HepG2 (cell line): Measurements from ENCODE around the gene FAT1. TPM values are rescaled to one million over a fixed set of nuclear protein-coding genes. Genes with fewer than 3 reads are reported as not detected.

Source experiments
- ATF6 ChIP-seq: sonication (generic); formaldehyde crosslinking; conservative IDR thresholded peaks from 2 replicates; pipeline ENCODE4 v1.4.0; 2020; ENCODE audit warnings: missing genetic modification reagents
- DZIP1 ChIP-seq: sonication (generic); formaldehyde crosslinking; IDR thresholded peaks from 2 replicates; pipeline ENCODE4 v1.5.0; 2020; ENCODE audit warnings: mild to moderate bottlenecking, missing genetic modification reagents
- E2F1 ChIP-seq: sonication (generic); formaldehyde crosslinking; IDR thresholded peaks from 2 replicates; pipeline ENCODE4 v1.5.0; 2020; ENCODE audit warnings: missing genetic modification reagents
- ELF4 ChIP-seq: sonication (generic); formaldehyde crosslinking; IDR thresholded peaks from 2 replicates; pipeline ENCODE4 v1.5.0; 2020; ENCODE audit warnings: missing genetic modification reagents, mild to moderate bottlenecking, moderate library complexity, borderline replicate concordance
- HNRNPUL1 ChIP-seq: fragments of 200-400 bp; formaldehyde crosslinking; IDR thresholded peaks from 2 replicates; pipeline ENCODE4 v1.6.1; 2017; ENCODE audit warnings: low read depth, mild to moderate bottlenecking, low read length, moderate library complexity
- NBN ChIP-seq: fragments of 450-650 bp; conservative IDR thresholded peaks from 2 replicates; pipeline ENCODE4 v1.6.1; 2017
- SKIL ChIP-seq: sonication (generic); formaldehyde crosslinking; IDR thresholded peaks from 2 replicates; pipeline ENCODE4 v1.8.0; 2022; ENCODE audit warnings: missing genetic modification reagents, mild to moderate bottlenecking, moderate library complexity, borderline replicate concordance
- SNAPC2 ChIP-seq: sonication (generic); formaldehyde crosslinking; IDR thresholded peaks from 2 replicates; pipeline ENCODE4 v1.8.1; 2022; ENCODE audit warnings: mild to moderate bottlenecking, missing genetic modification reagents
- TCF7L2 ChIP-seq: IDR thresholded peaks from 2 replicates; pipeline ENCODE4 v1.6.1; 2011; ENCODE audit warnings: mild to moderate bottlenecking, low read depth, low read length, moderate library complexity
- TEF ChIP-seq: sonication (generic); formaldehyde crosslinking; IDR thresholded peaks from 2 replicates; pipeline ENCODE4 v1.5.0; 2020; ENCODE audit warnings: missing genetic modification reagents
- UBTF ChIP-seq: sonication (generic); formaldehyde crosslinking; IDR thresholded peaks from 2 replicates; pipeline ENCODE4 v1.4.0; 2020; ENCODE audit warnings: mild to moderate bottlenecking, missing genetic modification reagents
- ZFP90 ChIP-seq: sonication (generic); formaldehyde crosslinking; IDR thresholded peaks from 2 replicates; pipeline ENCODE4 v1.8.0; 2022; ENCODE audit warnings: missing genetic modification reagents, mild to moderate bottlenecking, inconsistent platforms, borderline replicate concordance
- ZNF10 ChIP-seq: sonication (generic); formaldehyde crosslinking; IDR thresholded peaks from 2 replicates; pipeline ENCODE4 v1.4.0; 2020; ENCODE audit warnings: mild to moderate bottlenecking, low read depth, missing genetic modification reagents, borderline replicate concordance
- ZNF564 ChIP-seq: sonication (generic); formaldehyde crosslinking; IDR thresholded peaks from 2 replicates; pipeline ENCODE4 v1.8.1; 2023; ENCODE audit warnings: mild to moderate bottlenecking, missing genetic modification reagents
- ZSCAN29 ChIP-seq: sonication (generic); formaldehyde crosslinking; conservative IDR thresholded peaks from 2 replicates; pipeline ENCODE4 v1.4.0; 2020; ENCODE audit warnings: mild to moderate bottlenecking, missing genetic modification reagents
- polyA plus RNA-seq, 8 experiments: library from polyadenylated mRNA; depleted of rRNA in 3 of 8; stranded (reverse) in 7 of 8; unstranded in 1 of 8; fragments of >200 nt; fragmentation: Illumina TruSeq in 4 of 8; extraction: Trizol in 4 of 8; gene quantifications; 2 replicates each; pipeline versions ENCODE4 v1.2.1 to v1.2.3, GENCODE V29; 2011 to 2016; ENCODE audit warnings: low read depth in 4 of 8, missing spikeins in 1 of 8, mixed read lengths in 1 of 8; ENCODE audit not compliant: insufficient read depth in 1 of 8
- total RNA-seq, 5 experiments: library from RNA; depleted of rRNA; stranded (reverse); fragments of >200 nt; fragmentation: Illumina TruSeq; extraction: Trizol; gene quantifications; 2 replicates each; pipeline ENCODE4 v1.2.3, GENCODE V29; 2016; ENCODE audit warnings: low read depth in 1 of 5

Gene FAT1
- total and polyA plus RNA-seq, 2 of the 13 experiments (the other 11 are each of a cell fraction or from before 2014, with no cell fraction given), result 185 to 216 TPM

GRCh38 chr4:186765673-186766546 is 42.3 kb upstream of the FAT1 start (continued):
- TF ChIP-seq E2F1 (CRISPR knock-in tag) (no peak), TCF7L2 (no peak), ZNF10 (CRISPR knock-in tag) (no peak), ATF6 (CRISPR knock-in tag) (no peak), ELF4 (CRISPR knock-in tag) (no peak), ZNF564 (CRISPR knock-in tag) (peak; percentile 61; the same call in 1 of the 2 replicates), HNRNPUL1 (no peak), ZSCAN29 (CRISPR knock-in tag) (peak; percentile 66; the same call in 1 of the 2 replicates), SKIL (CRISPR knock-in tag) (peak; percentile 86), NBN (no peak), TEF (CRISPR knock-in tag) (peak; percentile 85; the same call in 1 of the 2 replicates), ZFP90 (CRISPR knock-in tag) (peak; percentile 90), UBTF (CRISPR knock-in tag) (peak; percentile 57; the same call in 1 of the 2 replicates), SNAPC2 (CRISPR knock-in tag) (peak; percentile 90), DZIP1 (CRISPR knock-in tag) (no peak)
